Esophagus muscularis mucosa (tissue), 4 donors: ENCODE results near the gene GRIK5.

Source experiments
- EP300 ChIP-seq: sonication (generic); formaldehyde crosslinking; IDR thresholded peaks from one replicate; pipeline ENCODE4 v1.6.1; 2017; ENCODE audit warnings: antibody characterized with exemption
- POLR2AphosphoS5 ChIP-seq, 2 donors: sonication (generic); formaldehyde crosslinking; IDR thresholded peaks; one replicate each; pipeline ENCODE4 v1.6.1; 2017; ENCODE audit warnings: antibody characterized with exemption in 2 of 2
- TF ChIP-seq, protein P1 (sequence below), 3 experiments: fragments of 200-600 bp in 2 of 3; fragments of 450-650 bp in 1 of 3; sonication (generic) in 2 of 3; IDR thresholded peaks; one replicate each; pipeline ENCODE4 v1.5.1; 2017 to 2019; ENCODE audit warnings: antibody characterized with exemption in 3 of 3, mild to moderate bottlenecking in 2 of 3, moderate library complexity in 1 of 3

GRCh38 chr19:41984961-41985360, 85.0 kb downstream of the GRIK5 start:
- TF ChIP-seq, protein P1, sequence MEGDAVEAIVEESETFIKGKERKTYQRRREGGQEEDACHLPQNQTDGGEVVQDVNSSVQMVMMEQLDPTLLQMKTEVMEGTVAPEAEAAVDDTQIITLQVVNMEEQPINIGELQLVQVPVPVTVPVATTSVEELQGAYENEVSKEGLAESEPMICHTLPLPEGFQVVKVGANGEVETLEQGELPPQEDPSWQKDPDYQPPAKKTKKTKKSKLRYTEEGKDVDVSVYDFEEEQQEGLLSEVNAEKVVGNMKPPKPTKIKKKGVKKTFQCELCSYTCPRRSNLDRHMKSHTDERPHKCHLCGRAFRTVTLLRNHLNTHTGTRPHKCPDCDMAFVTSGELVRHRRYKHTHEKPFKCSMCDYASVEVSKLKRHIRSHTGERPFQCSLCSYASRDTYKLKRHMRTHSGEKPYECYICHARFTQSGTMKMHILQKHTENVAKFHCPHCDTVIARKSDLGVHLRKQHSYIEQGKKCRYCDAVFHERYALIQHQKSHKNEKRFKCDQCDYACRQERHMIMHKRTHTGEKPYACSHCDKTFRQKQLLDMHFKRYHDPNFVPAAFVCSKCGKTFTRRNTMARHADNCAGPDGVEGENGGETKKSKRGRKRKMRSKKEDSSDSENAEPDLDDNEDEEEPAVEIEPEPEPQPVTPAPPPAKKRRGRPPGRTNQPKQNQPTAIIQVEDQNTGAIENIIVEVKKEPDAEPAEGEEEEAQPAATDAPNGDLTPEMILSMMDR (IDR thresholded peaks at IDR 0.05): no peak
- TF ChIP-seq POLR2AphosphoS5 (IDR thresholded peaks at IDR 0.05) (no peak), EP300 (no peak)
